Measurements from ENCODE around the gene AADAC. TPM values are rescaled to one million over a fixed set of nuclear protein-coding genes. Genes with fewer than 3 reads are reported as not detected.
"Not testable (repeated sequence)": the region's sequence is repeated elsewhere in the genome, so short reads cannot be mapped to it uniquely, and the experiment has no call there.

The AADAC gene
- total RNA-seq, 1 donor from 2014 or later, result not detected

DNA sequence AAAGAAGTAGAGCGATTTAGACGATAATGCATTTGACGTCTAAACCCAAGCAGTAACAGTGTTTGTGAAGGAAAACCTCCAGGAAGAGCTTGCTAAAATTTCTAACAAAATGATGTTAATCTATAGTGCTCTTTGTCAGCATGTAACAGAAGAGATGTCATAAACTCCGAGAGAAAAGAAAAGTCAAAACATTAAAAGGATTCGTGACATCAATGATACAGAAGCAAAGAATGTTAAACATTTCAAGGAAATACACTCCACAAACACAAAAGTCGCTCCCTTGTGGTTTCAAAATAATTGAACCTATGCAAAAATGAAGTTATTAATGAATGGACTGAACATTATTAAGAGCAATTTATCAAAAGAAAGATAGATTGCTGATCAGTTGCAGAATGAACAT lies 27.9 kb downstream of the AADAC start:
- Mint-ChIP-seq H3K27ac (no peak overlapping the region), H3K4me1 (ENCODE audit: low read depth) (peaks cover 18% of the 10 kb centered on the region), H3K9me3 (ENCODE audit: low read depth) (peaks cover 2% of the 10 kb centered on the region), H3K4me3 (ENCODE audit: low read depth) (no peak overlapping the region), H3K36me3 (ENCODE audit: insufficient read depth) (no peaks in the 10 kb centered on the region), H3K27me3 (no peaks in the 10 kb centered on the region)
- TF ChIP-seq, protein P1, sequence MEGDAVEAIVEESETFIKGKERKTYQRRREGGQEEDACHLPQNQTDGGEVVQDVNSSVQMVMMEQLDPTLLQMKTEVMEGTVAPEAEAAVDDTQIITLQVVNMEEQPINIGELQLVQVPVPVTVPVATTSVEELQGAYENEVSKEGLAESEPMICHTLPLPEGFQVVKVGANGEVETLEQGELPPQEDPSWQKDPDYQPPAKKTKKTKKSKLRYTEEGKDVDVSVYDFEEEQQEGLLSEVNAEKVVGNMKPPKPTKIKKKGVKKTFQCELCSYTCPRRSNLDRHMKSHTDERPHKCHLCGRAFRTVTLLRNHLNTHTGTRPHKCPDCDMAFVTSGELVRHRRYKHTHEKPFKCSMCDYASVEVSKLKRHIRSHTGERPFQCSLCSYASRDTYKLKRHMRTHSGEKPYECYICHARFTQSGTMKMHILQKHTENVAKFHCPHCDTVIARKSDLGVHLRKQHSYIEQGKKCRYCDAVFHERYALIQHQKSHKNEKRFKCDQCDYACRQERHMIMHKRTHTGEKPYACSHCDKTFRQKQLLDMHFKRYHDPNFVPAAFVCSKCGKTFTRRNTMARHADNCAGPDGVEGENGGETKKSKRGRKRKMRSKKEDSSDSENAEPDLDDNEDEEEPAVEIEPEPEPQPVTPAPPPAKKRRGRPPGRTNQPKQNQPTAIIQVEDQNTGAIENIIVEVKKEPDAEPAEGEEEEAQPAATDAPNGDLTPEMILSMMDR (IDR thresholded peaks at IDR 0.05; ENCODE audit: unreplicated experiment), result no peak
- DNase-seq (ENCODE audit: low spot score, unreplicated experiment), result no peak

DNA sequence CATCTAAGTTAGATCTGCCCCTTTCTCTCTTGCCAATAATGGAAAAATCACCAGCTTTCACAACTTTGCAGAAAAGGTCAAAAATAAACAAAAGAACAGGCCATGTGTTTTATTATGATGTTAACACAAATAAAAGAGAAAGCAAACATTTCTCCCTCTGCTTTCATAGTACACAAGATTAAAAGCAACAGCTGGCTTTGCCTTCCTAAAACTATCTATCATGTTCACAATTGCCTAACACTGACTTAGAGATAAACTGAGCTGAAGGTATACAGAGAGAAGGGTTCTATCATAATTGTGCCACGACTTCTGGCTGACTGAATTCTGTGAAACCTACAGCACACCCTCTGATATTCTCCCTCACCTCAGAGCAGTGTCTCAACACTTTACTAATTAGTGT lies 29.4 kb downstream of the AADAC start:
- DNase-seq (ENCODE audit: low spot score, unreplicated experiment), result no peak
- Mint-ChIP-seq H3K9me3 (ENCODE audit: low read depth) (peaks cover 7% of the 10 kb centered on the region), H3K36me3 (ENCODE audit: insufficient read depth) (no peaks in the 10 kb centered on the region), H3K27me3 (no peaks in the 10 kb centered on the region), H3K27ac (peak overlapping the region; percentile 22), H3K4me1 (ENCODE audit: low read depth) (peaks cover 15% of the 10 kb centered on the region), H3K4me3 (ENCODE audit: low read depth) (no peak overlapping the region)
- TF ChIP-seq, protein P1 (IDR thresholded peaks at IDR 0.05; ENCODE audit: unreplicated experiment), result no peak

DNA sequence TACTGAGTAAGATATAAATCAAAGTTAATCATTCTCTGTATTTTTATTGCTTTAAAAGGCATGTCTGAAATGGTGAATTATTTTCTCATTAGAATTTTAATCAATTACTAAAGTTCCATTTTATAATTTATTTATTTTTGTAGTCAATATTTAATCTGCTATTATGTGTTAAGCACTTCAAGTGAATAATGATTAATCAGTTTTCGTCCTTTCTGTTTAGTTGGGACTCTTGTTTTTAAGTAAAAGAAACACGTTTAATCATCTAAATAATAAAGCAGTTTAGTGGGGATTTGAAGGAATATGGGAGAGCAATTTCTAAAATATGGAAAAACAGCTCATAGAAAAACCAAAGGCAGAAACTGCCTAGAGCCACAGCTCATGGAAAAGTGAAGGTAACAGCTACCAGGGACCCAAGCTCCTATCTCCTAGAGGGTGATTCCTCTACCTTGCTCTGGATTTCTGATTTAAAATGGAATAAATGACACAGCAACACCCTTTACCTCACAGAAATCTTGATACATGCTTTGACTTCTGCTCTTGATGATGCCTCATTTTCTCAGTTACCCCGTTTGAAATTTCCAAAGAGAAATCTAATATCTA lies 31.5 kb downstream of the AADAC start:
- Mint-ChIP-seq H3K36me3 (ENCODE audit: insufficient read depth) (peaks cover 2% of the 10 kb centered on the region), H3K9me3 (ENCODE audit: low read depth) (peaks cover 23% of the 10 kb centered on the region), H3K4me1 (ENCODE audit: low read depth) (peaks cover 15% of the 10 kb centered on the region), H3K27ac (no peak overlapping the region), H3K27me3 (no peaks in the 10 kb centered on the region), H3K4me3 (ENCODE audit: low read depth) (no peak overlapping the region)
- DNase-seq (ENCODE audit: low spot score, unreplicated experiment), result no peak
- TF ChIP-seq, protein P1 (IDR thresholded peaks at IDR 0.05; ENCODE audit: unreplicated experiment), result no peak

DNA sequence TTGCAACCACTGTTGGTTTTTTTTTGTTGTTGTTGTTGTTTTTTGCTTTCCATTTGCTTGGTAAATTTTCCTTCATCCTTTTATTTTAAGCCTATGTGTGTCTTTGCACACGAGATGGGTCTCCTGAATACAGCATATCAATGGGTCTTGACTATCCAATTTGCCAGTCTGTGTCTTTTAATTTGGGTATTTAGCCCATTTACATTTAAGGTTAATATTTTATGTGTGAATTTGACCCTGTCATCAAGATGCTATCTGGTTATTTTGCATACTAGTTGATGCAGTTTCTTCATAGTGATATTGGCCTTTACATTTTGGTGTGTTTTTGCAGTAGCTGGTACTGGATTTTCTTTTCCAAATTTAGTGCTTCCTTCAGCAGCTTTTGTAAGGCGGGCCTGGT lies 36.1 kb downstream of the AADAC start:
- H3K27me3 Mint-ChIP-seq; H3K36me3 Mint-ChIP-seq (ENCODE audit: insufficient read depth); H3K27ac Mint-ChIP-seq; H3K4me1 Mint-ChIP-seq (ENCODE audit: low read depth); H3K4me3 Mint-ChIP-seq (ENCODE audit: low read depth); DNase-seq (ENCODE audit: low spot score, unreplicated experiment): not testable (repeated sequence)
- peaks cover 30% of the 10 kb centered on the region for H3K9me3 Mint-ChIP-seq (ENCODE audit: low read depth)

DNA sequence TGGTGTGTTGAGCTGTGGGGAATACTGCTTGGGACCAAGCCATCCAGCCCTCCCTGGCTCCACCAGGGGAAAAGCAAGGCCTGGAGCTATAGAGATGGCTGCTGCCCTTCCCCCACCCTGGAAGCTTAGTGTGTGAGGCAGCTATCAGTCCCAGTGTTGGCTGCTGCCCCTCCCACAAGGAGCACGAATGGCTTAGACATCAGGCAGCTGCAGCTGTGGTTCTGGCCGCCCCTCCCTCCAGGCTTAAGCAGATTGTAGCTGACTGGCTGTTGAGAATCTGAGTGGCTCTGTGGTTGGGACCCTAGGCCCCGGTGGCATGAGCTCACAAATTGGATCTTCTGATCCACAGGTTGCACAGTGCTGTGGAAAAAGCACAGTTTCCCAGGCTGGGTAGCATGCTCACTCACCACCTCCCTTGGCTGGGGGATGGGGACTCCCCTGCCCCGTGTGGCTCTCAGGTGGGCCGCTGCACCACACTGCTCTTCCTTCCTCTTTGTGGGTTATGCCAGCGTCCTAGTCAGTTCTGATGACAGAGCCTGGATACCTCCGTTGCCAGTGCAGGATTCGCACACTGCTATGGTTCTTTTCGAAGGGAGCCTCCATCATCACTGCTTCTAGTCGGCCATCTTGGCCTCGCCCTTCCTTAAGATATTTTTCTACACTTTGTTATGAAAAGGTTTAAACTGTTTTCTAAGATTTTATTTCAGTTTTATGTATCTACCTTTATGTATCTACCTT lies 38.3 kb downstream of the AADAC start:
- Mint-ChIP-seq H3K4me3 (ENCODE audit: low read depth) (no peak overlapping the region), H3K27ac (no peak overlapping the region), H3K9me3 (ENCODE audit: low read depth) (peaks cover 23% of the 10 kb centered on the region), H3K36me3 (ENCODE audit: insufficient read depth) (peaks cover 3% of the 10 kb centered on the region), H3K27me3 (no peaks in the 10 kb centered on the region), H3K4me1 (ENCODE audit: low read depth) (no peaks in the 10 kb centered on the region)
- TF ChIP-seq, protein P1 (IDR thresholded peaks at IDR 0.05; ENCODE audit: unreplicated experiment), result no peak
- DNase-seq (ENCODE audit: low spot score, unreplicated experiment), result no peak

DNA sequence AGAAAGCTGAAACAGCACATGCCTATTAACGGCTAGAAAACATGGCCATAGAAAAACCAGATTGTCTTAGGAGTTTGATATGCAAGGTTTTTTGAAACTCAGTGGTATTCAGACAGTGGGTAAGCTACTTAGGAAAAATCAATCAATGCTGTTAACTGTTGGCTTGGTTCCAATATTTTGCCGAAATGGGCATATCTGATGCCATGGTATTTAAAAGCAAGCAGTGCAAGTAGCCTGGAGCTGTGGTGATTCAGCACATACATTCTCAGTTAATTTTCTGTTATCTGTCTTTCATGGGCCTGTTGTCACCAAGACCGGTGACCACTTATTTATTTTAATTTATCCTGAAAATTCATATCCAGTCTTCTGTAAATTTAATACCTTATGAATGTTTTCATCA lies 42.2 kb downstream of the AADAC start:
- Mint-ChIP-seq H3K27me3 (no peaks in the 10 kb centered on the region), H3K27ac (no peak overlapping the region), H3K4me3 (ENCODE audit: low read depth) (no peak overlapping the region), H3K4me1 (ENCODE audit: low read depth) (peaks cover 24% of the 10 kb centered on the region), H3K36me3 (ENCODE audit: insufficient read depth) (no peaks in the 10 kb centered on the region), H3K9me3 (ENCODE audit: low read depth) (no peaks in the 10 kb centered on the region)
- TF ChIP-seq, protein P1 (IDR thresholded peaks at IDR 0.05; ENCODE audit: unreplicated experiment), result no peak
- DNase-seq (ENCODE audit: low spot score, unreplicated experiment), result no peak
